Adrenal gland (tissue), 12 donors: ENCODE measurements around the gene RBM7. TPM values are rescaled to one million over a fixed set of nuclear protein-coding genes. Genes with fewer than 3 reads are reported as not detected.

Experiments
- DNase-seq, 7 donors: peaks; one replicate each; pipeline ENCODE4 v3.0.0-alpha.2; 2019 to 2020
- H3K27ac ChIP-seq, 5 donors: fragments of 200-600 bp; sonication (generic) in 4 of 5; 1 replicate in 3 of 5; 2 replicates in 2 of 5; pipeline versions ENCODE4 v1.5.1 to v1.8.0; 2016 to 2020; ENCODE audit warnings: mild to moderate bottlenecking in 1 of 5
- H3K27me3 ChIP-seq: fragments of 200-600 bp; 2 replicates; pipeline ENCODE4 v1.8.0; 2021
- H3K36me3 ChIP-seq, 2 donors: fragments of 200-600 bp; replicated peaks in 1 of 2; 1 replicate in 1 of 2; 2 replicates in 1 of 2; pipeline versions ENCODE4 v1.5.1 to v1.8.0; 2018 to 2022
- H3K4me1 ChIP-seq, 2 donors: fragments of 200-600 bp; replicated peaks in 1 of 2; 1 replicate in 1 of 2; 2 replicates in 1 of 2; pipeline versions ENCODE4 v1.5.1 to v1.8.0; 2018 to 2021
- H3K4me3 ChIP-seq, 4 donors: fragments of 200-600 bp; sonication (generic) in 3 of 4; one replicate each; pipeline ENCODE4 v1.5.1; 2016 to 2018
- H3K9me3 ChIP-seq, 3 donors: fragments of 200-600 bp; sonication (generic) in 1 of 3; replicated peaks in 1 of 3; 1 replicate in 2 of 3; 2 replicates in 1 of 3; pipeline versions ENCODE4 v1.5.1 to v1.8.0; 2016 to 2021
- POLR2A ChIP-seq, 2 donors: fragments of 450-650 bp; IDR thresholded peaks; one replicate each; pipeline ENCODE4 v1.6.1; 2017; ENCODE audit warnings: antibody characterized with exemption in 2 of 2, mild to moderate bottlenecking in 2 of 2, moderate library complexity in 1 of 2
- WGBS, 4 donors: extraction: QIAGEN DNeasy Blood & Tissue Kit in 2 of 4; methylation state at CpG; one replicate each; pipeline versions ENCODE4 v1.1.5 to v1.1.7; 2013 to 2017; 5-methylcytosine and 5-hydroxymethylcytosine counted together
- intact Hi-C, 2 donors: fragments of 100-400 bp; cut with DNase I; formaldehyde crosslinking; loops; one replicate each; pipeline versions ENCODE4 v1.14.1 to v1.15.0; 2022 to 2023
- polyA plus RNA-seq, 3 donors: library from polyadenylated mRNA; stranded (reverse); fragments of 200-250 nt in 2 of 3; fragments of 350-450 nt in 1 of 3; fragmentation: Illumina TruSeq in 1 of 3; extraction: RNeasy Lipid Tissue Mini Kit (QIAGEN cat#74804) in 1 of 3; gene quantifications; one replicate each; pipeline ENCODE4 v1.2.3, GENCODE V29; 2013 to 2014
- total RNA-seq, 9 donors: library from RNA; depleted of rRNA in 4 of 9; stranded (reverse); fragments of >200 nt in 4 of 9; fragments of 120-200 nt in 1 of 9; fragmentation: NEBNext Ultra II Directional in 1 of 9; extraction: Animal tissue kit (Norgen Biotek cat#: 25700) in 1 of 9; gene quantifications; one replicate each; pipeline versions ENCODE4 v1.1.0 to v1.2.4, GENCODE V29; 2013 to 2023
- TF ChIP-seq, protein P1 (sequence below), 6 experiments: fragments of 450-650 bp in 4 of 6; fragments of 200-600 bp in 2 of 6; sonication (generic) in 1 of 6; IDR thresholded peaks; 1 replicate in 5 of 6; 2 replicates in 1 of 6; pipeline versions ENCODE4 v1.5.1 to v1.8.0; 2016 to 2021; ENCODE audit warnings: antibody characterized with exemption in 6 of 6, mild to moderate bottlenecking in 2 of 6, moderate library complexity in 1 of 6
- donor health status: healthy with polysubstance abuse.
- donor health status: Bipolar disorder and iron deficiency.
- donor health status: DM: yes; HTN: yes; CAD: no.
- donor health status: DM: no; HTN: no; CAD: no.
- donor health status: DM: no; HTN: no; CAD: no.
- donor health status: DM: yes; HTN: yes; CAD: no.

RBM7 gene
- total and polyA plus RNA-seq, 12 donors = 1.7 to 29.2 (median 18.8) TPM

GRCh38 chr11:114386131-114386530 is 14.3 kb upstream of the RBM7 start:
- intact Hi-C loops = no loop called here
- Histone ChIP-seq H3K27ac (no peak overlapping the region), H3K27me3 (peaks cover 5% of the 10 kb centered on the region), H3K4me1 (no peaks in the 10 kb centered on the region), H3K4me3 (no peak overlapping the region), H3K36me3 (no peaks in the 10 kb centered on the region), H3K9me3 (no peaks in the 10 kb centered on the region)
- WGBS, 4 donors = 53 to 65% (median 59%) methylated on average over 2 of the region's 2 CpGs
- TF ChIP-seq, protein P1, sequence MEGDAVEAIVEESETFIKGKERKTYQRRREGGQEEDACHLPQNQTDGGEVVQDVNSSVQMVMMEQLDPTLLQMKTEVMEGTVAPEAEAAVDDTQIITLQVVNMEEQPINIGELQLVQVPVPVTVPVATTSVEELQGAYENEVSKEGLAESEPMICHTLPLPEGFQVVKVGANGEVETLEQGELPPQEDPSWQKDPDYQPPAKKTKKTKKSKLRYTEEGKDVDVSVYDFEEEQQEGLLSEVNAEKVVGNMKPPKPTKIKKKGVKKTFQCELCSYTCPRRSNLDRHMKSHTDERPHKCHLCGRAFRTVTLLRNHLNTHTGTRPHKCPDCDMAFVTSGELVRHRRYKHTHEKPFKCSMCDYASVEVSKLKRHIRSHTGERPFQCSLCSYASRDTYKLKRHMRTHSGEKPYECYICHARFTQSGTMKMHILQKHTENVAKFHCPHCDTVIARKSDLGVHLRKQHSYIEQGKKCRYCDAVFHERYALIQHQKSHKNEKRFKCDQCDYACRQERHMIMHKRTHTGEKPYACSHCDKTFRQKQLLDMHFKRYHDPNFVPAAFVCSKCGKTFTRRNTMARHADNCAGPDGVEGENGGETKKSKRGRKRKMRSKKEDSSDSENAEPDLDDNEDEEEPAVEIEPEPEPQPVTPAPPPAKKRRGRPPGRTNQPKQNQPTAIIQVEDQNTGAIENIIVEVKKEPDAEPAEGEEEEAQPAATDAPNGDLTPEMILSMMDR (IDR thresholded peaks at IDR 0.05) = no peak
- TF ChIP-seq POLR2A (IDR thresholded peaks at IDR 0.05) = no peak
- no peak for DNase-seq

DNA sequence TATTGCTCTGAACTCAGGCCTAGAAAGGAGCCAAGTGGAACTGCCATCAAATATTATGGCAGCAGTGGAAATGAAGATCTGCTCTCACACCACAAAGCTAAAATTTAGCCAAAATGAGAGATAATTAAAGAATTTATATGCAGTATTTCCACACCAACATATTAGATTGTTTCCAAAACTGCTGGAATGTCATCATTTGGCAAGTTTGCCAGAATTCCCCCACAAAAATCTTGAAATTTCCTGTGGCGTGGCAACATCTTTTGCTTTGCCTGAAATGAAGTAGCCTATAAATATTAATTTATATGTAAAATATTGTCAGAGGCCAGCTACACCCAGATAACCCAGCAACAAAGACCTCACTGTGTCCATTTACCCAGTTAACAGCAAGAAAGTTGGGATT is 13.9 kb upstream of the RBM7 start:
- intact Hi-C loops = no loop called here
- H3K4me3 ChIP-seq = no peak overlapping the region
- no peaks in the 10 kb centered on the region for H3K9me3 ChIP-seq
- peaks cover 9% of the 10 kb centered on the region for H3K27me3 ChIP-seq
- TF ChIP-seq, protein P1 (IDR thresholded peaks at IDR 0.05) = no peak
- TF ChIP-seq POLR2A (IDR thresholded peaks at IDR 0.05) = no peak
- 50 to 78% (median 68%) methylated on average over 1 of the region's 1 CpG for WGBS, 4 donors
- no peak overlapping the region for H3K27ac ChIP-seq
- no peaks in the 10 kb centered on the region for H3K4me1 ChIP-seq
- DNase-seq = no peak
- H3K36me3 ChIP-seq = no peaks in the 10 kb centered on the region

- Histone ChIP-seq H3K4me3 (no peak overlapping the region), H3K9me3 (no peaks in the 10 kb centered on the region), H3K36me3 (no peaks in the 10 kb centered on the region), H3K4me1 (peaks cover 0 to 1% of the 10 kb centered on the region in 2 donors), H3K27me3 (peaks cover 9% of the 10 kb centered on the region), H3K27ac (no peak overlapping the region)
- intact Hi-C loops = no loop called here
- TF ChIP-seq POLR2A (IDR thresholded peaks at IDR 0.05) = no peak
- TF ChIP-seq, protein P1 (IDR thresholded peaks at IDR 0.05) = no peak
- WGBS, 4 donors = 79 to 87% (median 84%) methylated on average over 4 of the region's 4 CpGs
- DNase-seq = no peak
Observed at GRCh38 chr11:114392735-114393667, 7.5 kb upstream of the RBM7 start.

DNA sequence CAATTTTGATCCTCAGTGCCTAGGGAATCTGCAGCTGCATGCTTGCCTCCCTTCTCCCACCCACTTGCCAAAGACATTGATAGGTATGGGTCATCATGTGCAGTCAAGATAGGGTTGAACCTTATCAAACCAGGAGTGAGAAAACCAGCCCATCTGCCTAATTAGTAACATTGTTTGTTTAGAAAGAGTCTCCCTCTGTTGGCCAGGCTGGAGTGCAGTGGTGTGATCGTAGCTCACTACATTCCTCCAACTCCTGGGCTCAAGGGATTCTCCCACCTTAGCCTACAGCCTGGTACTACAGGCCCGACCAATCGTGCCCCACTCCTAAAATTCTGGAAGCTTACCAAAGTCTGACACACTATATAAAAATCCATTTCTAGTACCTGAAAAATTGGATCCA is 4.7 kb upstream of the RBM7 start:
- no peak for DNase-seq
- intact Hi-C loops = no loop called here
- WGBS, 4 donors = 56 to 66% (median 58%) methylated on average over 3 of the region's 3 CpGs
- H3K4me3 ChIP-seq = no peak overlapping the region
- H3K27ac ChIP-seq = no peak overlapping the region
- H3K4me1 ChIP-seq = peaks cover 14 to 18% of the 10 kb centered on the region in 2 donors
- peaks cover 8% of the 10 kb centered on the region for H3K27me3 ChIP-seq
- no peaks in the 10 kb centered on the region for H3K9me3 ChIP-seq
- no peak for TF ChIP-seq POLR2A (IDR thresholded peaks at IDR 0.05)
- TF ChIP-seq, protein P1 (IDR thresholded peaks at IDR 0.05) = no peak
- no peaks in the 10 kb centered on the region for H3K36me3 ChIP-seq
